SHP77 treated with DMSO at 0.1 percent for 48 hours (cell line): Measurements from ENCODE around the gene TEKT1.

Source experiments
- DNase-seq: peaks from one replicate; lab custom pipeline; 2025; lab: John Stamatoyannopoulos, UW

Gene TEKT1

GRCh38 chr17:6757747-6758146 is 73.8 kb downstream of the TEKT1 start:
- DNase-seq, result no peak

DNA sequence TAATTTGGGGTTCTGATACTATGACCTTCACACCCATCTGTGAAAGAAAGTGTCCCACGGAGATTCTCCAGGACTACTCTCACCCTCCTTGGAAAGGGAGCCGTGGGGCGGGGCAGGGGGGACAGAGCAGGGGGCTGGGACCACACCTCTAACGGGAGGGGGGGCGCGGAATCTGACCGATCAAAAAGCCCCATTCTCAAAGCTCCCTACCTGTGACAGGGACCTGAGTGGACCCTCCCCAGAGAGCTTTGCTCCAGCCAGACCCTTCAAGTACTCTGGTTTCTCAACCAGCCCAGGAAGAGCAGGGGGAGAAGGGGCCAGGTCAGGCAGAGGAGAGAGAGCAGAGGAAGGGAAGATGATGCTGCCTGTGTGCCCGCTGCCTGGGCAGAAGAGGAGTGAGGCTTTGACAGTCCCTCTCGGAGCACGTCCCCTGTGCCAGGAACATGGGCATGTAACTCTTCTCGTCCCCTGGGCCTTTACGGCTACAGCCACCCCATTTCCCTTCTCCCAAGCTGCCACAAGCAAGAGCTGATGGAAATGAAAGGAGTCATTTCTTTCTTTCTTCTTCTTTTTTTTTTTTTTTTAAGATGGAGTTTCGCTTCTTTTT is 75.0 kb downstream of the TEKT1 start:
- no peak for DNase-seq

GRCh38 chr17:6755731-6756184 is 75.8 kb downstream of the TEKT1 start, which contains the start of gene XAF1:
XAF1 (plus strand) TSS chr17:6756046; CDS start chr17:6756079, 33 bp downstream.
- no peak for DNase-seq

- DNase-seq, result no peak
Observed at GRCh38 chr17:6755281-6755680, 76.2 kb downstream of the TEKT1 start.

- no peak for DNase-seq
Observed at GRCh38 chr17:6753546-6753945, 78.0 kb downstream of the TEKT1 start.

DNA sequence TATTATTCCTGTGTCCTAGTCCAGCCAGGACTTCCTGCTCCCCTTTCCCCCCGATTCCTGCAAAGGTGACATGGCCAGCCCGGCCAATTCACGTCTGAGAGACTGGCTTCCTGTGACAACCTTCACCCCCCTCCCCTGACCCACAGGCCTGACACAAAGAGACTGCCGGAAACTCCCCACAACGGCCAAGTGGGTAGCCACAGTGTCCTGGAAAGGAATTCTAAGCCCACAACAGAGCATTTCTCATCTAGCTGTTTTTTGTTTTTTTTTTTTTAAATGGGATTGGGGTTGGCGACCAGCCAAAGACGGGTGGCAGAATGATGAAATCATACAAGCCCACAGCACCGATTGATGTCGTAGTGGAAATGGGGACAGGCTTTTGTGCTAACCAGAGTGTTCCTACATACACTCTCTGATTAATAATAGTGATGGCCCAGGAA is 78.5 kb downstream of the TEKT1 start:
- no peak for DNase-seq

DNA sequence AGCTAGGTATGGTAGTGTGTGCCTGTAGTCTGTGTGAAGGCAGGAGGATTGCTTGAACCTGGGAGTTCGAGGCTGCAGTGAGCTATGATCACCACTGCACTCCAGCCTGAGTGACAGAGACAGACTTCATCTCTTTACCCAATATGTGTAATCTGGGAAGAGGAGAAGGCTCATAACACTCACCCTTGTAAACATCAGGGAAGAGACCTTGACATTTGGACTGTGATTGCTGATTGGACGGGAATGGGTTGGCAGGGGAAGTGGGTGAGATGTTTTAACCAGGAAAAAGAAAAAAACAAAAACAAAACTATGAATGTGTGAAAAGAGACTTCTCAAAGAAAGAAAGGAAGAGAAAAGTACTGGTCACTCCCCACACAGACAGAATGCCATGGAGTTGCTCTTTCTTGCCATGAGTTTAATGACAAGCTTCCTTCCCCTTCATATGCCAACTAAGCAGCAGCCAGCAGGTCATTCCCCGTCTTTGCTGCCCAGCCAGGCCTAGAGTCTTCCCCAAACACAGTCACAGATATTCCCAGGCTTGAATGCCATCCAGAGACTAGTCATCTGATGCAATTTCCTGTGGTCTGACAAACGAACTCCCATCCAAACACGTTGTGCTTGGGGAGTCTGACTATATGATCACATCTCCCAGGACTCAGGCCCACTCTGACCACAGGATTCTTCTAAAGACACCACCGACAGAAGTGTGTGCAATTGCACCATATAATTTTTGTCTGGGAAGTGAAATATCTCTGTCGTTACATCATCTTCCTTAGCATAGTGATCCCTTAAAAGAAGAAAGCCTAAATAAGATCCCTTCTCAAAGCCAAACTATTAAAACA is 79.2 kb downstream of the TEKT1 start:
- no peak for DNase-seq

GRCh38 chr17:6749519-6749918 is 82.0 kb downstream of the TEKT1 start:
- DNase-seq, result no peak

DNA sequence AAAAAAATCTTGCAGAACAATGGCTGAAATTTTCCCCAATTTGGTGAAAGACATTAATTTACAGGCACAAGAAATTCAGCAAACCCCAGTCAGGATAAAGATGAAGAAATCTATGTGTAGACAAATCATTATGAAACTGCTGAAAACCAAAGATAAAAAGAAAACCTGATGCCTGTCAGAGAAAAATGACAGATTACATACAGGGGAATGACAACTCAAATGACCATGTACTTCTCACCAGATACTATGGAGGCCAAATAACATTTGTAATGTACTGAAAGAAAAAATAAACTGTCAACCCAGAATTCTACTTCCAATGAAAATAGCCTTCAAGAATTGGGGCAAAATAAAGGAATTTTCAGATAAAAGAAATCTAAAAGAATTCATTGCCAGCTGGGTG is 82.9 kb downstream of the TEKT1 start:
- no peak for DNase-seq
